Globus pallidus (tissue), 1 donor: ENCODE data around the gene USP33.
"Not testable (repeated sequence)": the region's sequence is repeated elsewhere in the genome, so short reads cannot be mapped to it uniquely, and the experiment has no call there.

Source experiments
- DNase-seq: peaks from one replicate; pipeline ENCODE4 v3.0.0-alpha.2; 2015; ENCODE audit warnings: low spot score

Gene USP33

DNA sequence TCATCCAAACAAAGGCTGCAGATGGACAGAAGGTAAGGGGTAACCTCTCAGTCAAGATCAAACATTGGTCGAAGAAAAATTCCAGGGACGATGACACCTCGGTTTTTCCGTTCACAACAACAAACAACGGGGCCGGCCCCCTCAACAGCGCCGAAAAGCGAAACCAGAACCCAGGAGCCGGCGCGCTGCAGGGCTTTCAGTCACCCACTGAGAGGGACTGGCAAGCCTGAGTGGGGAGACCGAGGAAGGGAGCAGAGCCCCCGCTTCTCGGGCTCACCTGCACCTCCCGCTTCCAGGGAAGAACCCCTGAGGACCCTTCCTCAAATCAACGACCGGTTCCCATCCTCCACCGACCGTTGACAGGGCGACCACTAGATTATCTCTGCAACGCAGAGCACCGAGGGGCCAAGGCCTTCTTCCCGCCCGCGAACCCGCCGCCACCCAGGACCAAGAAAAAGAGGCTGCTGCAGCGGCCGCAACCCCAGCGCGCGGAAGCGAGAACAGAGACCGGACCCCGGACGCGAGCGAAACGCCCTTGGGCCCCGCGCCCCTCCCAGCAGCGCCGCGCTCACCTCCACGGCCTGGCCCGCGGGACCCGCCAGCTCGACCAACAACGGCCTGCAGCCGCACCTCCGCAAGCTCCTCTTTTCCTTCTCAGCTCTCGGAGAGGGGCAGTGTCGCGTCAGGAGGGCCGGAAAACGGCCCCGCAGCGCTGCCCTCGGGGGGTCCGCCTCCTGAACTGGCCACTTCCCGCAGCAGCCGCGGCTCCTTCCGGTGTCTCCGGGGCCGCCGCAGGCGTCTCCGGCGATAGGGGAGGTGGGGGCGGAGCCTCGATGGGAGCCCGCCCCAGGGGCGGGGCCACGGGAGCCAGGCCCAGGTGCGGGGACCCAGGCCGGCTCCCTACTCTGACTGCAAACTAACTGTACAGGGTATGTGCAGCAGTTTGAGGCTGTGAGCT, at the start of gene USP33:
USP33 (minus strand) TSS at position 782 of the 958 bp plus-strand sequence. CDS start 18,155 bp downstream, outside the sequence.
- DNase-seq, result peak; percentile 89

GRCh38 chr1:77803371-77803770, 43.7 kb upstream of the USP33 start:
- DNase-seq, result no peak

GRCh38 chr1:77802026-77802425, 42.4 kb upstream of the USP33 start:
- DNase-seq, result no peak

- no peak for DNase-seq
Observed at GRCh38 chr1:77797991-77798390, 38.3 kb upstream of the USP33 start.

GRCh38 chr1:77796695-77797405, 37.2 kb upstream of the USP33 start:
- peak; percentile 92 for DNase-seq

DNA sequence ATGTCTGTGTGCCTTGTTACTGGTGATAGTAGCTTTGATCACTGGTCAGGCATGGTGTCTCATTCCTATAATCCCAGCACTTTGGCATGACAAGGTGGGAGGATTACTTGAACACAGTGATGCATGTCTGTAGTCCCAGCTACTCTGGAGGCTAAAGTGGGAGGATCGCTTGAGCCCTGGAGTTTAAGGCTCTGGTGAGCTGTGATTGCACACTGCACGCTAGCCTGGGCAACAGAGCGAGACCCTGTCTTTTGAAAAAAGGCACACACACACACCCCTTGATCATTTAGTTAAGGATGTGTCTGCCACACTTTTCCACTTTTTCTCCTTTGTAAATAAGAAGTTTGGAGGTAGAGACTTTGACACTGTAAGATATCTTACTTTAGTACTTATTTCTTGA, 34.9 kb upstream of the USP33 start:
- no peak for DNase-seq

DNA sequence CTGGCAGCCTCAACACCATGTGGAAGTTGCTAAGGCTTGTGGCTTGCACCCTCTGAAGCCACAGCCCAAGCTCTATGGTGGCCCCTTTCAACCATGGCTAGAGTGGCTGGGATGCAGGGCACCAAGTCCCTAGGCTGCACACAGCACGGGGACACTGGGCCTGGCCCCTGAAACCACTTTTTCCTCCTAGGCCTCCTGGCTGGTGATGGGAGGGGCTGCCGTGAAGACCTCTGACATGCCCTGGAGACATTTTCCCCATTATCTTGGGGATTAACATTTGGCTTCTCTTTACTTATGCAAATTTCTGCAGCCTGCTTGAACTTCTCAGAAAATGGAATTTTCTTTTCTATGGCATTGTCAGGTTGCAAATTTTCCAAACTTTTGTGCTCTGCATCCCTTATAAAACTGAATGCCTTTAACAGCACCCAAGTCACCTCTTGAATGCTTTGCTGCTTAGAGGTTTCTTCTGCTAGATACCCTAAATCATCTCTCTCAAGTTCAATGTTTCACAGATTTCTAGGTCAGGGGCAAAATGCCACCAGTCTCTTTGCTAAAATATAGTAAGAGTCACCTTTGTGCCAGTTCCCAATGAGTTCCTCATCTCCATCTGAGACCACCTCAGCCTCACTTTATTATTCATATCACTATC, 26.6 kb upstream of the USP33 start:
- DNase-seq, result not testable (repeated sequence)

GRCh38 chr1:77783141-77783540, 23.5 kb upstream of the USP33 start:
- DNase-seq, result no peak

DNA sequence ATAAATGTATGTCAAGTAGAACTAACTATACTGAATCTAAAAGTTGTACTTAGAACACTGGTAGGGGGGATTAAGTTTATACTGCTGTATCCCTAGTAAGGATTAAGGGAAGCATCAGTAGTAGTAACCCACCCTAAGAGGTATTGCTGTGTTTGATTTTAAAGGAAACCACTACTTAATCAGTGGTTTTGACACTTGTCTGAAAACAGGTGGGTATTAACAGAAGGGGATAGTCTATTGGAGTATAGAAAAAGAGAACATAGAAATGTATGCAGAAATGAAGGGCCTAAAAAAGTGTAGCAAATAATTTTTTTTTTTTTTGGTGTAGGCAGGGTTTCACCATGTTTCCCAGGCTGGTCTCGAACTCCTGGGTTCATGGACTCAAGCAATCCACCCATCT, 22.0 kb upstream of the USP33 start:
- DNase-seq, result no peak

GRCh38 chr1:77779529-77780281, 20.1 kb upstream of the USP33 start, which contains the start of gene MIGA1:
TSS of gene MIGA1 (plus strand) at chr1:77779649. CDS start at chr1:77783253, 3,604 bp downstream.
- peak; percentile 95 for DNase-seq

DNA sequence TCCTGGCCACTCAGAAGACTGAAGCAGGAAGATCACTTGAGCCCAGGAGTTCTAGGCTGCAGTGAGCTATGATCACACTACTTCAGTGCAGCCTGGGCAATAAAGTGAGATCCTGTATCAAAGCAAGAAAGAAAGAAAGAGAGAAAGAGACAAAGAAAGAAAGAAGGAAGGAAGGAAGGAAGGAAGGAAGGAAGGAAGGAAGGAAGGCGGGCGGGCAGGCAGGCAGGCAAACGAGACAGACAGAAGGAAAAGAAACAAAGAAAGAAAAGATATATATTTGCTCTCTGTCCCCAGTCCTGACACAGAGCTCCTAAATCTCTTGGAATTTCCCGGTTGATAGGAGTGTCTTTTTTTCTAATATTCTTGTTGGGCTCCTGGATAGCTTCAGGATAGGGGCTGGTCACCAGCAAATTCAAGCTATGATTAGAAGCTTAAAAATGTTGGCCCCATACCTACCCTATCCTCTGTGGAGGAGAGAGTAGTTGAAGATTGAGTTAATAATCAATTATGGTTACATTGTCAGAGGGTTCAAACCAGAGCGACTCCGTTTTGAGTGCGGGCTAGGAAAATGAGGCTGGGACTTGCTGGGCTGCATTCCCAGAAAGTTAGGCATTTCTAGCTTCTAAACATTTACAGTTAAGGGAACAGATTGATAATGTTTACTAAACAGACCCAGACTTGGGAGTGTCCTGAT, 16.5 kb upstream of the USP33 start:
- no peak for DNase-seq

DNA sequence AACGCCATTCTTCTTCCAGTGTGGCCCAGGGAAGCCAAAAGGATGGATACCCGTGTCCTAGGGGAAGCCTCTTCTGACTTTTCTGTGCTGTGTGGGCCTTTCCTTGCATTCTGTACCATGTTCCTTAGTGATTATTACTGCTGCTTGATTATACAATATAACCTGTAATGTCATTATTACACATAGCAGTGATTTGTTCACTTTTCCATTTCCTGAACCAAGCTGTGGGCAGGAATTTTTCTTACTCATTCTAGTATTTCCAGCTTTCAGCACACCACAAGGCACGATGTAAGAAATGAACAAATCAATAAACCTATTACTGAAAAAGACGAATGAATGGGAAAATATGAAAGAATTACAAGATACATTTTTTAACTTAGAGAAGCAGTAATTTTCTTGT, 8.4 kb upstream of the USP33 start:
- DNase-seq, result no peak

- no peak for DNase-seq
Observed at GRCh38 chr1:77762072-77762476, 2.4 kb upstream of the USP33 start.

GRCh38 chr1:77757603-77758002, 2.0 kb downstream of the USP33 start:
- no peak for DNase-seq

DNA sequence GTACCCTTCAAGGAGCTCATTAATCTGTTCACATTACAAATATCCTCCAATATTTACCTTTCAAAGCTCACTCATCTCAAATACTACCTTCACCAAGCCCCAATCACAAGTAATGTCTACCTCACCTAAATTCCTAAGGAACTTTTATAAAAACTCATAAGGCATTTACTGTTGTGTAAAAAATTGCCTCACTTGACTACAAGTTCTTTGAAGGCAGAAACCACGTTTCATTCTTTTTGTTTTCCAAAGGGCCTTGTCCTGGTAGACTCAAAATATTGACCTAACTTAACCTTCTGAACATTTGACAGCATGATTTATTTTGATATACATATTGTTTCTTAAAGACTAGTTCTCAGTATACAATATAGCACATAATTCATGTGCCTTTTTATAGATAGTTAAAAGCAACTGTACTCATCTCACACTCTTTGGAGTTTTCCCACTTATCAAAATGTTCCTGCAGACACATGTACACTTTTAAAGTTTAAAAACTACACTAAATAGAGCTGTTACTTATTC, 2.5 kb downstream of the USP33 start:
- no peak for DNase-seq

- DNase-seq, result no peak
Observed at GRCh38 chr1:77756052-77756754, 3.4 kb downstream of the USP33 start.

DNA sequence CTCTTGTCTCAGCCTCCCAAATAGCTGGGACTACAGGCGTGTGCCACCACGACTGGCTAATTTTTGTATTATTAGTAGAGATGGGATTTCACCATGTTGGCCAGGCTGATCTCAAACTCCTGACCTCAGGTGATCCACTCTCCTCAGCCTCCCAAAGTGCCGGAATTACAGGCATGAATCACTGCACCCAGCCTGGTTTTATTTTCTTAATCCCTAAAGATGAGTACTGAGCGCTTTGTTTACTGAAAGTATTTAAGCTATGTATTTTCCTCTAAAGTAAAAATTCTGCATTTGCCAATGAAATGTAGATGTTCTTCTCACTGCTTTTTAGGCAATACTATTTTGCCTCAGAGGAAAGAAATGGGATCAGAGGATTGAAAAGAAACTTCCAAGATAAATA, 10.2 kb downstream of the USP33 start:
- DNase-seq, result not testable (repeated sequence)

DNA sequence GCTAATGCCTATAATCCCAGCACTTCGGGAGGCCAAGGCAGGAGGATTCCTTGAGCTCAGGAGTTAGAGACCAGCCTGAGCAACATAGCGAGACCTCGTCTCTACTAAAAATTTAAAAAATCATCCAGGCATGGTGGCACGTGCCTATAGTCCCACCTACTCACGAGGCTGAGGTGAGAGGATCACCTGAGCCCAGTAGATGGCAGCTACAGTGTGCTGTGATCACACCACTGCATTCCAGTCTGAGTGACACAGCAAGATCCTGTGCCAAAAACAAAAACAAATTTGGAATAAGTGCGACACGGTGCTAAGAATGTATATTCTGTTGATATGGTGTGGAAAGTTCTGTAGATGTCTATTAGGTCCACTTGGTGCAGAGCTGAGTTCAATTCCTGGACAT, 15.1 kb downstream of the USP33 start:
- no peak for DNase-seq

DNA sequence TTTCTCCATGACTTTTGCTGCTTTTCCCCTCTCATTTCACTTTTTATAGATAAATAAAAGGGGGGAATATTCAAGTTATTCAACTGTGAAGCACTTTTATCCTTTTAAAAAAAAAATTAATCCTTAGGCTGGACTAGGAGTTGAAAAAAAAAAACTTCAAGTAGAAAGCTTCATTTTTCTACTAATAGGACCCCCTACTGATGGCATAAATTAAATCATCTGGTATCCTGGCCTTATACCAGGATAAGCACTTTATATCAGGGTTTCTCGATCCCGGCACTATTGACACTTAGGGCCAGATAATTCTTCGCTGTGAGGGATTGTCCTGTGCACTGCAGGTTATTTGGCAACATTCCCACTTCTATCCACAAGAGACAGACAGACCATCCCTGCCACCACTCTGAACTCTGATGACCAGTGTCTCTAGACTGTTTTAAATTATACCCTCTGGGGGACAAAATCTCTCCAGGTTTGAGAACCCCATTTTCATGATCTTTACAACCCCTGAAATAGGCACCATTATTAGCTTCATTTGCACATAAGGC, 17.6 kb downstream of the USP33 start:
- no peak for DNase-seq

DNA sequence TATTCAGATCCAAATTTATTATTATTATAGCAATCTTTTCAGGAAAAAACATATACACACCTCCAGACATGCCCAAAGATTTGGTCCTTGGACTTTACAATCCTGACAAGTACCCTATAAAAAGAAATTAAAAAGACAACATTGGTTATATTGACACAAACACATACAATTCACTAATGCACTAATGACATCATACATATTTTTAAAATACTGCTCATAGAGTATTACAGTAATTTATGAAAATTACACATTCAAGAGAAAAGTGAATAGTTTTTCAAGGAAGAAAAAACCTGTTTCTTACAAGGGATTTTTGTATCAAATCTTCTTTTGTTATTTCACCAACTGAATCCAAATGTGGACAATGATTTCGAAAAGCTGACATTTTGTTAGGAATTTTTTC, 18.3 kb downstream of the USP33 start:
- DNase-seq, result no peak
